ENCODE data around the gene CELA1. TPM values are rescaled to one million over a fixed set of nuclear protein-coding genes. Genes with fewer than 3 reads are reported as not detected.

The CELA1 gene
- total RNA-seq, 1 experiment from 2014 or later = not detected

DNA sequence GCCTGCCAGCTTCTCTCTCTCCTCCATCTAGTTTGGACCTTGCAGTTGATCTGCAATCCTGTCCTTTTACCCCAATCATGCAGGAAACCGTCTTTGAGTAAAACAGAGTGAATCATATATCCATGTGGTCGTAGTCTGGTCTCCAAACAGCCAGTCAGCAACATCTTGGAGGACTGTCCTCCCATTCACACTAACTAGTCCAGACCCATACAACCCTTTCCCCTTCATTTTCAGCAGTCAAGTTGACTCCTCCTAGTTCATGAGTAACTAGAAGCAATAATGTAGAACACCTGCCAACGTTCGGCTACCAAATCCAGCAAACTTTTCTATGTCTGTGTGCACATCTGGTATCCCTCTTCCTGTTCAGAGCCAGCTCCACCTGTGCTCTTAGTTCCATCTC, 11.7 kb downstream of the CELA1 start:
- BruUV-seq (replicated peaks) = no TSS peak
- no peak for DNase-seq (ENCODE audit: low read depth, low spot score)
- Histone ChIP-seq H3K9me2 (ENCODE audit: insufficient read depth) (no peaks in the 10 kb centered on the region), H3K79me2 (ENCODE audit: insufficient read depth, low read length) (no peaks in the 10 kb centered on the region), H3K27me3 (ENCODE audit: insufficient read depth, low read length) (no peaks in the 10 kb centered on the region), H3K27ac (ENCODE audit: low read depth, low read length) (no peak overlapping the region), H3K4me1 (ENCODE audit: control insufficient read depth in 1 of 2, insufficient read depth in 2 of 2, low read length in 2 of 2) (peaks cover 0 to 4% of the 10 kb centered on the region in 2 experiments; a peak in 1 of 4 replicates), H3K9me3 (ENCODE audit: control insufficient read depth in 1 of 2, insufficient read depth in 1 of 2, low read depth in 1 of 2, low read length in 2 of 2) (no peaks in the 10 kb centered on the region), H3K36me3 (ENCODE audit: control insufficient read depth in 1 of 2, insufficient read depth in 2 of 2, low read length in 2 of 2) (no peaks in the 10 kb centered on the region), H3K4me3 (replicated peaks in 1 of 2; ENCODE audit: low read depth in 1 of 2, low read length in 2 of 2) (no peak overlapping the region), H3K9ac (ENCODE audit: low read length) (no peak overlapping the region), H4K20me1 (ENCODE audit: insufficient read depth) (no peaks in the 10 kb centered on the region), H2AFZ (ENCODE audit: low read depth, low read length, poor library complexity, severe bottlenecking) (no peak overlapping the region), H3K4me2 (ENCODE audit: low read length) (no peak overlapping the region)
- POLR2A ChIA-PET = no interaction called here
- RAD21 ChIA-PET (ENCODE audit: low non-redundant PET in 1 of 2, low total read pairs in 2 of 2, uncharacterized antibody in 2 of 2, unreplicated experiment in 2 of 2) = no interaction called here
- intact Hi-C loops (cut with micrococcal nuclease) = no loop called here
- no peak for ATAC-seq
- TF ChIP-seq, protein P1, sequence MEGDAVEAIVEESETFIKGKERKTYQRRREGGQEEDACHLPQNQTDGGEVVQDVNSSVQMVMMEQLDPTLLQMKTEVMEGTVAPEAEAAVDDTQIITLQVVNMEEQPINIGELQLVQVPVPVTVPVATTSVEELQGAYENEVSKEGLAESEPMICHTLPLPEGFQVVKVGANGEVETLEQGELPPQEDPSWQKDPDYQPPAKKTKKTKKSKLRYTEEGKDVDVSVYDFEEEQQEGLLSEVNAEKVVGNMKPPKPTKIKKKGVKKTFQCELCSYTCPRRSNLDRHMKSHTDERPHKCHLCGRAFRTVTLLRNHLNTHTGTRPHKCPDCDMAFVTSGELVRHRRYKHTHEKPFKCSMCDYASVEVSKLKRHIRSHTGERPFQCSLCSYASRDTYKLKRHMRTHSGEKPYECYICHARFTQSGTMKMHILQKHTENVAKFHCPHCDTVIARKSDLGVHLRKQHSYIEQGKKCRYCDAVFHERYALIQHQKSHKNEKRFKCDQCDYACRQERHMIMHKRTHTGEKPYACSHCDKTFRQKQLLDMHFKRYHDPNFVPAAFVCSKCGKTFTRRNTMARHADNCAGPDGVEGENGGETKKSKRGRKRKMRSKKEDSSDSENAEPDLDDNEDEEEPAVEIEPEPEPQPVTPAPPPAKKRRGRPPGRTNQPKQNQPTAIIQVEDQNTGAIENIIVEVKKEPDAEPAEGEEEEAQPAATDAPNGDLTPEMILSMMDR (IDR thresholded peaks at IDR 0.05 in 2 of 3, conservative IDR thresholded peaks at IDR 0.05 in 1 of 3; ENCODE audit: borderline replicate concordance in 1 of 3, insufficient read depth in 1 of 3, low read depth in 2 of 3, low read length in 2 of 3) = no peak
- TF ChIP-seq ELF1 (IDR thresholded peaks at IDR 0.05; ENCODE audit: borderline replicate concordance, low read depth) (no peak), CBX3 (IDR thresholded peaks at IDR 0.05; ENCODE audit: low read depth) (no peak), SRF (IDR thresholded peaks at IDR 0.05; ENCODE audit: low read depth) (no peak), JUND (IDR thresholded peaks at IDR 0.05) (no peak), SP1 (IDR thresholded peaks at IDR 0.05; ENCODE audit: low read depth) (no peak), EGR1 (IDR thresholded peaks at IDR 0.05; ENCODE audit: low read depth) (no peak), YY1 (IDR thresholded peaks at IDR 0.05; ENCODE audit: extremely low read depth, insufficient replicate concordance, low read depth, low read length) (no peak), EZH2phosphoT487 (IDR thresholded peaks at IDR 0.05; ENCODE audit: borderline replicate concordance) (no peak)
- TF ChIP-seq, protein P2, sequence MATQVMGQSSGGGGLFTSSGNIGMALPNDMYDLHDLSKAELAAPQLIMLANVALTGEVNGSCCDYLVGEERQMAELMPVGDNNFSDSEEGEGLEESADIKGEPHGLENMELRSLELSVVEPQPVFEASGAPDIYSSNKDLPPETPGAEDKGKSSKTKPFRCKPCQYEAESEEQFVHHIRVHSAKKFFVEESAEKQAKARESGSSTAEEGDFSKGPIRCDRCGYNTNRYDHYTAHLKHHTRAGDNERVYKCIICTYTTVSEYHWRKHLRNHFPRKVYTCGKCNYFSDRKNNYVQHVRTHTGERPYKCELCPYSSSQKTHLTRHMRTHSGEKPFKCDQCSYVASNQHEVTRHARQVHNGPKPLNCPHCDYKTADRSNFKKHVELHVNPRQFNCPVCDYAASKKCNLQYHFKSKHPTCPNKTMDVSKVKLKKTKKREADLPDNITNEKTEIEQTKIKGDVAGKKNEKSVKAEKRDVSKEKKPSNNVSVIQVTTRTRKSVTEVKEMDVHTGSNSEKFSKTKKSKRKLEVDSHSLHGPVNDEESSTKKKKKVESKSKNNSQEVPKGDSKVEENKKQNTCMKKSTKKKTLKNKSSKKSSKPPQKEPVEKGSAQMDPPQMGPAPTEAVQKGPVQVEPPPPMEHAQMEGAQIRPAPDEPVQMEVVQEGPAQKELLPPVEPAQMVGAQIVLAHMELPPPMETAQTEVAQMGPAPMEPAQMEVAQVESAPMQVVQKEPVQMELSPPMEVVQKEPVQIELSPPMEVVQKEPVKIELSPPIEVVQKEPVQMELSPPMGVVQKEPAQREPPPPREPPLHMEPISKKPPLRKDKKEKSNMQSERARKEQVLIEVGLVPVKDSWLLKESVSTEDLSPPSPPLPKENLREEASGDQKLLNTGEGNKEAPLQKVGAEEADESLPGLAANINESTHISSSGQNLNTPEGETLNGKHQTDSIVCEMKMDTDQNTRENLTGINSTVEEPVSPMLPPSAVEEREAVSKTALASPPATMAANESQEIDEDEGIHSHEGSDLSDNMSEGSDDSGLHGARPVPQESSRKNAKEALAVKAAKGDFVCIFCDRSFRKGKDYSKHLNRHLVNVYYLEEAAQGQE (IDR thresholded peaks at IDR 0.05; ENCODE audit: low read depth) = no peak
- CTCF ChIA-PET = no interaction called here
